Mesothelial cell of epicardium (in vitro differentiated cells): ENCODE measurements around the gene IQGAP3. TPM values are rescaled to one million over a fixed set of nuclear protein-coding genes. Genes with fewer than 3 reads are reported as not detected.
A peak's percentile ranks its signal among the peaks of the same experiment; 100 is the strongest.

Experiments used
- DNase-seq, 2 experiments: peaks; one replicate each; pipeline ENCODE4 v3.0.0; 2021; ENCODE audit warnings: low spot score in 2 of 2; ENCODE audit not compliant: unreplicated experiment in 2 of 2
- H3K27ac Mint-ChIP-seq: 2 replicates; pipeline ENCODE4 v1.8.0; 2021; ENCODE audit warnings: mixed read lengths
- H3K27me3 Mint-ChIP-seq: 2 replicates; pipeline ENCODE4 v1.8.0; 2021; ENCODE audit warnings: low read depth, mixed read lengths
- H3K36me3 Mint-ChIP-seq: 2 replicates; pipeline ENCODE4 v1.8.0; 2021; ENCODE audit warnings: mixed read lengths
- H3K4me1 Mint-ChIP-seq: 2 replicates; pipeline ENCODE4 v1.8.0; 2021; ENCODE audit warnings: mixed read lengths
- H3K4me3 Mint-ChIP-seq: 2 replicates; pipeline ENCODE4 v1.8.0; 2021; ENCODE audit warnings: mild to moderate bottlenecking, moderate library complexity, mixed read lengths
- H3K9me3 Mint-ChIP-seq: 2 replicates; pipeline ENCODE4 v1.8.0; 2021; ENCODE audit warnings: mixed read lengths
- CTCF ChIP-seq: fragments of 200-600 bp; sonication (generic); IDR thresholded peaks from one replicate; pipeline ENCODE4 v1.5.0; 2021; ENCODE audit warnings: antibody characterized with exemption; ENCODE audit not compliant: unreplicated experiment
- total RNA-seq: library from RNA; stranded (reverse); gene quantifications from 3 replicates; pipeline ENCODE4 v1.2.1, GENCODE V29; 2021

Gene IQGAP3
- total RNA-seq, 1 donor from 2014 or later: 17.6 TPM

- Mint-ChIP-seq H3K4me1 (peaks cover 24% of the 10 kb centered on the region), H3K27me3 (no peaks in the 10 kb centered on the region), H3K27ac (no peak overlapping the region), H3K4me3 (peak overlapping the region; percentile 98), H3K36me3 (peaks cover 4% of the 10 kb centered on the region), H3K9me3 (no peaks in the 10 kb centered on the region)
- TF ChIP-seq CTCF: no peak
- DNase-seq: no peak
Observed at GRCh38 chr1:156572663-156573018, 276 bp upstream of the IQGAP3 start.

GRCh38 chr1:156571261-156571852 lies 1.0 kb downstream of the IQGAP3 start:
- no peak for DNase-seq
- H3K9me3 Mint-ChIP-seq: no peaks in the 10 kb centered on the region
- no peaks in the 10 kb centered on the region for H3K27me3 Mint-ChIP-seq
- H3K36me3 Mint-ChIP-seq: peaks cover 4% of the 10 kb centered on the region
- peaks cover 22% of the 10 kb centered on the region for H3K4me1 Mint-ChIP-seq
- peak overlapping the region; percentile 24 for H3K27ac Mint-ChIP-seq
- H3K4me3 Mint-ChIP-seq: peak overlapping the region; percentile 98
- no peak for TF ChIP-seq CTCF

GRCh38 chr1:156566436-156566835 lies 5.9 kb downstream of the IQGAP3 start:
- no peak for TF ChIP-seq CTCF
- H3K27me3 Mint-ChIP-seq: no peaks in the 10 kb centered on the region
- no peak for DNase-seq
- peaks cover 15% of the 10 kb centered on the region for H3K36me3 Mint-ChIP-seq
- no peaks in the 10 kb centered on the region for H3K9me3 Mint-ChIP-seq
- H3K4me3 Mint-ChIP-seq: no peak overlapping the region
- H3K27ac Mint-ChIP-seq: no peak overlapping the region
- H3K4me1 Mint-ChIP-seq: peaks cover 8% of the 10 kb centered on the region

- H3K36me3 Mint-ChIP-seq: peaks cover 15% of the 10 kb centered on the region
- no peak for DNase-seq
- no peaks in the 10 kb centered on the region for H3K9me3 Mint-ChIP-seq
- no peak for TF ChIP-seq CTCF
- no peaks in the 10 kb centered on the region for H3K4me1 Mint-ChIP-seq
- H3K4me3 Mint-ChIP-seq: no peak overlapping the region
- H3K27ac Mint-ChIP-seq: no peak overlapping the region
- no peaks in the 10 kb centered on the region for H3K27me3 Mint-ChIP-seq
Observed at GRCh38 chr1:156565519-156565918, 6.8 kb downstream of the IQGAP3 start.

- Mint-ChIP-seq H3K27ac (no peak overlapping the region), H3K36me3 (peaks cover 16% of the 10 kb centered on the region), H3K4me1 (no peaks in the 10 kb centered on the region), H3K9me3 (no peaks in the 10 kb centered on the region), H3K4me3 (no peak overlapping the region), H3K27me3 (no peaks in the 10 kb centered on the region)
- no peak for DNase-seq
- TF ChIP-seq CTCF: no peak
Observed at GRCh38 chr1:156560585-156561163, 11.7 kb downstream of the IQGAP3 start.
